Measurements from ENCODE around the gene CNTROB. TPM values are rescaled to one million over a fixed set of nuclear protein-coding genes. Genes with fewer than 3 reads are reported as not detected.
A peak's percentile ranks its signal among the peaks of the same experiment; 100 is the strongest.

Gene CNTROB
- total and polyA plus RNA-seq, 12 donors, result 11.8 to 85.2 (median 19.2) TPM

DNA sequence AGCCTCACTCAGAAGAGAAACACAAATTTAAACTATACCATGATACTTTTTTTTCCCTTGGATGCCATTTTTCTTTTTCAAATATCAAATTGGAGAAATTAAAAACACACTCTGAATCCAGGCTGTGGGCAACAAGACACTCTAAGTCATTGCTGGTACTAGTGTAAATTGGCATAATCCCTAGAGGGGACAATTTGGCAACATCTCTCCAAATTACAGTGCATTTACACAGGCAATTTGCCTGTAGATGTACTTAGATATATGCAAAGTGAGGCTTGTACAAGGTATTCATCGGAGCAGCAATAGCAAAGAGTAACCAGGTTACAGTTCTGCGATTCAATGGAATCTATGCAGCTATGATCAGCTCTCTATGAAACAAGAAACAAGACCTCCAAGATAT is 63.7 kb downstream of the CNTROB start:
- intact Hi-C loops (cut with DNase I), result loop anchor here in 1 of 2 donors (10.0 kb wide), 1 partner anchor 181 kb away; no protein-coding TSS in a partner anchor
- no peak overlapping the region for H3K4me3 ChIP-seq
- 91 to 98% (median 94%) methylated on average over 2 of the region's 2 CpGs for WGBS, 4 donors

DNA sequence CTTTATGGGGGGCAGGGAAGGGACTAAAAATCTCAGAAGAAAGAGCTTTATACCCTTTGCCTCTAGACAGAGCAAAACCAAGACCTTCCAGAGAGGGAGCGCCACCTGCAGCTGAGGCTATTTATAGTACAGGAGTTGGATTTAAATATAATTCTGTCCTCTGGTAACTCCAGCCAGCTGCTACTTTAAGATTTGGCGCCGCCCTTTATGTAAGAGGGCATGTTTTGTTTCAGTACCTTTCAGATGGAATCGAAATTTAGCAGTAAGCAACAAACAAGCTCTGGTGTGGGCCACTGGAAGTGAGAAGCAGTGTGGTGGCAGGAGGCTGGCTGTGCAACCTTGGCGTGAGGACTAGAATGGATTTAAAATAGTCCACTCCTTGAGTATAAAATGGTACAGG is 65.2 kb downstream of the CNTROB start:
- TF ChIP-seq, protein P1, sequence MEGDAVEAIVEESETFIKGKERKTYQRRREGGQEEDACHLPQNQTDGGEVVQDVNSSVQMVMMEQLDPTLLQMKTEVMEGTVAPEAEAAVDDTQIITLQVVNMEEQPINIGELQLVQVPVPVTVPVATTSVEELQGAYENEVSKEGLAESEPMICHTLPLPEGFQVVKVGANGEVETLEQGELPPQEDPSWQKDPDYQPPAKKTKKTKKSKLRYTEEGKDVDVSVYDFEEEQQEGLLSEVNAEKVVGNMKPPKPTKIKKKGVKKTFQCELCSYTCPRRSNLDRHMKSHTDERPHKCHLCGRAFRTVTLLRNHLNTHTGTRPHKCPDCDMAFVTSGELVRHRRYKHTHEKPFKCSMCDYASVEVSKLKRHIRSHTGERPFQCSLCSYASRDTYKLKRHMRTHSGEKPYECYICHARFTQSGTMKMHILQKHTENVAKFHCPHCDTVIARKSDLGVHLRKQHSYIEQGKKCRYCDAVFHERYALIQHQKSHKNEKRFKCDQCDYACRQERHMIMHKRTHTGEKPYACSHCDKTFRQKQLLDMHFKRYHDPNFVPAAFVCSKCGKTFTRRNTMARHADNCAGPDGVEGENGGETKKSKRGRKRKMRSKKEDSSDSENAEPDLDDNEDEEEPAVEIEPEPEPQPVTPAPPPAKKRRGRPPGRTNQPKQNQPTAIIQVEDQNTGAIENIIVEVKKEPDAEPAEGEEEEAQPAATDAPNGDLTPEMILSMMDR (IDR thresholded peaks at IDR 0.05), result no peak
- TF ChIP-seq POLR2A (IDR thresholded peaks at IDR 0.05), result no peak
- intact Hi-C loops (cut with DNase I), result loop anchor here in 1 of 2 donors (10.0 kb wide), 1 partner anchor 182 kb away; no protein-coding TSS in a partner anchor
- H3K27ac ChIP-seq, result no peak overlapping the region
- no peaks in the 10 kb centered on the region for H3K9me3 ChIP-seq (replicated peaks in 1 of 3)
- H3K36me3 ChIP-seq (replicated peaks in 1 of 2), result no peaks in the 10 kb centered on the region
- no peak overlapping the region for H3K4me3 ChIP-seq
- H3K27me3 ChIP-seq, result peaks cover 31% of the 10 kb centered on the region
- H3K4me1 ChIP-seq (replicated peaks in 1 of 2), result no peaks in the 10 kb centered on the region
- 23 to 31% (median 26%) methylated on average over 5 of the region's 5 CpGs for WGBS, 4 donors
- peak in 1 of 7 donors; percentile 23 for DNase-seq

More for the DNA sequence above, 63.7 kb downstream of the CNTROB start:
- no peaks in the 10 kb centered on the region for H3K4me1 ChIP-seq (replicated peaks in 1 of 2)
- DNase-seq, result no peak
- no peak overlapping the region for H3K27ac ChIP-seq
- H3K36me3 ChIP-seq (replicated peaks in 1 of 2), result no peaks in the 10 kb centered on the region
- peaks cover 24% of the 10 kb centered on the region for H3K27me3 ChIP-seq
- H3K9me3 ChIP-seq (replicated peaks in 1 of 3), result no peaks in the 10 kb centered on the region
- TF ChIP-seq, protein P1 (IDR thresholded peaks at IDR 0.05), result no peak
- no peak for TF ChIP-seq POLR2A (IDR thresholded peaks at IDR 0.05)

Small RNA genes within 50 kb of the gene (small RNA-seq; reads per million reads assigned to genes)
- 0.50 to 0.83 reads per million in 2 donors for gene SCARNA21

Other genes starting within 250 kb of the CNTROB start
- 10 to 100 TPM in 8 of 9 donors, 1 to 10 TPM in 1; 9.7 to 85.9 (median 28.3) TPM for gene TP53, start 244.7 kb upstream of the CNTROB start, total RNA-seq
- gene TP53, start 244.7 kb upstream of the CNTROB start, polyA plus RNA-seq, result 10 to 100 TPM; 13.4 to 19.9 (median 17.4) TPM
- gene WRAP53, start 243.7 kb upstream of the CNTROB start, total RNA-seq, result 10 to 100 TPM in 1 of 9 donors, 1 to 10 TPM in 8; 3.4 to 15.3 (median 6.7) TPM
- gene WRAP53, start 243.7 kb upstream of the CNTROB start, polyA plus RNA-seq, result 10 to 100 TPM in 2 of 3 donors, 1 to 10 TPM in 1; 4.5 to 31.0 (median 21.1) TPM
- gene EFNB3, start 227.0 kb upstream of the CNTROB start, total RNA-seq, result 1 to 10 TPM in 5 of 9 donors, under 1 TPM in 3, not detected in 1; 0.26 to 1.5 (median 1.1) TPM
- 1 to 10 TPM in 2 of 3 donors, under 1 TPM in 1; 0.61 to 4.3 (median 1.2) TPM for gene EFNB3, start 227.0 kb upstream of the CNTROB start, polyA plus RNA-seq
- under 1 TPM; 0.04 to 0.26 (median 0.11) TPM for gene DNAH2, start 214.5 kb upstream of the CNTROB start, total RNA-seq
- gene DNAH2, start 214.5 kb upstream of the CNTROB start, polyA plus RNA-seq, result under 1 TPM; 0.02 to 0.08 (median 0.07) TPM
- 10 to 100 TPM in 5 of 9 donors, 1 to 10 TPM in 4; 3.1 to 31.2 (median 11.8) TPM for gene KDM6B, start 98.0 kb upstream of the CNTROB start, total RNA-seq
- gene KDM6B, start 98.0 kb upstream of the CNTROB start, polyA plus RNA-seq, result 10 to 100 TPM in 2 of 3 donors, 1 to 10 TPM in 1; 2.2 to 35.9 (median 10.6) TPM
- gene TMEM88, start 77.1 kb upstream of the CNTROB start, total RNA-seq, result 10 to 100 TPM; 14.9 to 52.8 (median 24.0) TPM
- gene TMEM88, start 77.1 kb upstream of the CNTROB start, polyA plus RNA-seq, result 100 to 1,000 TPM in 1 of 3 donors, 10 to 100 TPM in 1, 1 to 10 TPM in 1; 7.9 to 107 (median 70.9) TPM
- 100 to 1,000 TPM in 8 of 9 donors, 10 to 100 TPM in 1; 96.2 to 281 (median 124) TPM for gene NAA38, start 74.6 kb upstream of the CNTROB start, total RNA-seq
- 100 to 1,000 TPM in 2 of 3 donors, 10 to 100 TPM in 1; 34.5 to 424 (median 329) TPM for gene NAA38, start 74.6 kb upstream of the CNTROB start, polyA plus RNA-seq
- 10 to 100 TPM in 8 of 9 donors, 1 to 10 TPM in 1; 9.1 to 24.4 (median 17.6) TPM for gene CYB5D1, start 74.2 kb upstream of the CNTROB start, total RNA-seq
- gene CYB5D1, start 74.2 kb upstream of the CNTROB start, polyA plus RNA-seq, result 10 to 100 TPM in 2 of 3 donors, 1 to 10 TPM in 1; 6.5 to 36.8 (median 10.2) TPM
- 100 to 1,000 TPM in 2 of 9 donors, 10 to 100 TPM in 7; 53.1 to 123 (median 90.9) TPM for gene CHD3, start 43.4 kb upstream of the CNTROB start, total RNA-seq
- 100 to 1,000 TPM in 2 of 3 donors, 10 to 100 TPM in 1; 43.8 to 326 (median 104) TPM for gene CHD3, start 43.4 kb upstream of the CNTROB start, polyA plus RNA-seq
- gene RNF227, start 15.9 kb upstream of the CNTROB start, total RNA-seq, result 10 to 100 TPM in 1 of 9 donors, 1 to 10 TPM in 8; 1.1 to 17.3 (median 2.9) TPM
- 1 to 10 TPM; 1.7 to 5.2 (median 3.3) TPM for gene RNF227, start 15.9 kb upstream of the CNTROB start, polyA plus RNA-seq
- 1 to 10 TPM in 2 of 9 donors, under 1 TPM in 5, not detected in 2; 0.12 to 1.9 (median 0.41) TPM for gene KCNAB3, start 2.4 kb upstream of the CNTROB start, total RNA-seq
- 1 to 10 TPM in 2 of 3 donors, under 1 TPM in 1; 0.27 to 4.2 (median 3.4) TPM for gene KCNAB3, start 2.4 kb upstream of the CNTROB start, polyA plus RNA-seq
- 100 to 1,000 TPM in 4 of 9 donors, 10 to 100 TPM in 5; 32.2 to 161 (median 86.0) TPM for gene TRAPPC1, start 260 bp upstream of the CNTROB start, total RNA-seq
- gene TRAPPC1, start 260 bp upstream of the CNTROB start, polyA plus RNA-seq, result 100 to 1,000 TPM; 131 to 220 (median 166) TPM
- not detected for gene GUCY2D, start 70.4 kb downstream of the CNTROB start, total RNA-seq
- not detected for gene GUCY2D, start 70.4 kb downstream of the CNTROB start, polyA plus RNA-seq
- gene ALOX15B, start 106.9 kb downstream of the CNTROB start, total RNA-seq, result 1 to 10 TPM in 8 of 9 donors, not detected in 1; 2.0 to 9.8 (median 4.6) TPM
- gene ALOX15B, start 106.9 kb downstream of the CNTROB start, polyA plus RNA-seq, result 1 to 10 TPM; 1.1 to 5.8 (median 2.0) TPM
- gene ALOX12B, start 155.5 kb downstream of the CNTROB start, total RNA-seq, result not detected
- not detected for gene ALOX12B, start 155.5 kb downstream of the CNTROB start, polyA plus RNA-seq
- gene ALOXE3, start 186.3 kb downstream of the CNTROB start, total RNA-seq, result not detected
- gene ALOXE3, start 186.3 kb downstream of the CNTROB start, polyA plus RNA-seq, result not detected
- gene HES7, start 191.9 kb downstream of the CNTROB start, total RNA-seq, result under 1 TPM in 3 of 9 donors, not detected in 6; 0.06 to 0.34 (median 0.29) TPM
- gene HES7, start 191.9 kb downstream of the CNTROB start, polyA plus RNA-seq, result 1 to 10 TPM in 1 of 3 donors, under 1 TPM in 1, not detected in 1; 0.32 to 1.0 TPM
- gene PER1, start 220.2 kb downstream of the CNTROB start, total RNA-seq, result 100 to 1,000 TPM in 5 of 9 donors, 10 to 100 TPM in 3, 1 to 10 TPM in 1; 9.9 to 295 (median 108) TPM
- 100 to 1,000 TPM in 2 of 3 donors, 10 to 100 TPM in 1; 12.4 to 360 (median 161) TPM for gene PER1, start 220.2 kb downstream of the CNTROB start, polyA plus RNA-seq
- 100 to 1,000 TPM in 2 of 9 donors, 10 to 100 TPM in 7; 18.8 to 139 (median 39.1) TPM for gene VAMP2, start 230.7 kb downstream of the CNTROB start, total RNA-seq
- gene VAMP2, start 230.7 kb downstream of the CNTROB start, polyA plus RNA-seq, result 100 to 1,000 TPM in 1 of 3 donors, 10 to 100 TPM in 2; 65.8 to 206 (median 81.2) TPM
- gene TMEM107, start 244.2 kb downstream of the CNTROB start, total RNA-seq, result 10 to 100 TPM in 8 of 9 donors, 1 to 10 TPM in 1; 6.2 to 33.6 (median 20.8) TPM
- gene TMEM107, start 244.2 kb downstream of the CNTROB start, polyA plus RNA-seq, result 10 to 100 TPM in 2 of 3 donors, 1 to 10 TPM in 1; 8.3 to 14.0 (median 11.9) TPM

Data from adrenal gland (tissue), 12 donors.